T-helper 2 cell (primary cell): ENCODE results near the gene CDH23.
A peak's percentile ranks its signal among the peaks of the same experiment; 100 is the strongest.

Experiments
- DNase-seq, 5 experiments: peaks; one replicate each; pipeline versions ENCODE4 v3.0.0 to v3.0.0-alpha.2; 2012 to 2022

CDH23 gene

GRCh38 chr10:71392791-71393781 lies 3.6 kb upstream of the CDH23 start:
- no peak for DNase-seq

DNA sequence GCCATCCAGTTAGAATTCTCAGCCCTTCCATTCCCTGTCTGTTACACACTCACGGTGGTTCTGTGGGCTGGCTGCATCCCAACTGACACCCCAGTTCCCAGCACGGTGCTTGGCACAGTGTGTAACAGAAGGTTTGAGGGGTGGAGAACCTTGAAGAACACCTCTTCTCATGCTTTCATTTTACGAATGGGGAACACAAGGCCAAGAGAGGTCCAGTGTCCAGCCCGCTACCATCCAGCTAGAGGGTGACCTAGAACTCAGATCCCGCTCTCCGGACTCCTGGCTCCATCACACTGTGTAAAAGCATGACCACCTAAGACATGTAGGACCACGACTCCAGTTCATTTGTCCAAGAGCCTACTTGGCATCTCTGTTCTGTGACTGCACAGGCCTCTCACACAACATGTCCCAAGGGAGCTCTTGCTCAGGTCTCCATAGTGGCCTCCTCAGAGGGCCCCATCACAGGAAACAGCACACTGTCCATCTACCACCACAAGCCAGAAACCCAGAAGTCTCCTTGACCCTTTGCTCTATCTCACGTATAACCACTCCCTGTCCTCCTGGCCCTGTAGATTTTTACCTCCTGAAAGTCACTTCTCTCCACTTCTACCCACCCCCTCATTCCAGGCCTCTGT lies 2.8 kb upstream of the CDH23 start:
- DNase-seq: no peak

- no peak for DNase-seq
Observed at GRCh38 chr10:71394926-71395562, 1.7 kb upstream of the CDH23 start.

DNA sequence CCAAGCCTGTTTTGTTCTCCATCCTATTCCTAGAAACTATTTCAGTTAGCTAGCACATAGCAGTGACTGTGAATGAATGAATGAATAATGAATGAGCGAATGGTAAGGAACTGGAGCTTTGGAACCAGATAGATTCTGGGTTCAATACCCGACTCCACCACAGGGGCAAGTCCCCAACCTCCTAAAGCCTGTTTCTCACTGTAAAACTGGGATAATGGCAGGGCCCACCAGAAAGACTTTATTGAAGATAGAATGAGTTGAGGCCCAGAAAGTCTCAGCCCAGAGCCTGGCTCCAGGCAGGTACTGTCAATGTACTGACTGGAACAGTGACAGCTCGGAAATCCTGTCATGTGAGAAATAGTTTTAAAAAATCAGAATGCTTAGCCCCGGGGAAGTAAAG lies 1.1 kb upstream of the CDH23 start:
- no peak for DNase-seq

DNA sequence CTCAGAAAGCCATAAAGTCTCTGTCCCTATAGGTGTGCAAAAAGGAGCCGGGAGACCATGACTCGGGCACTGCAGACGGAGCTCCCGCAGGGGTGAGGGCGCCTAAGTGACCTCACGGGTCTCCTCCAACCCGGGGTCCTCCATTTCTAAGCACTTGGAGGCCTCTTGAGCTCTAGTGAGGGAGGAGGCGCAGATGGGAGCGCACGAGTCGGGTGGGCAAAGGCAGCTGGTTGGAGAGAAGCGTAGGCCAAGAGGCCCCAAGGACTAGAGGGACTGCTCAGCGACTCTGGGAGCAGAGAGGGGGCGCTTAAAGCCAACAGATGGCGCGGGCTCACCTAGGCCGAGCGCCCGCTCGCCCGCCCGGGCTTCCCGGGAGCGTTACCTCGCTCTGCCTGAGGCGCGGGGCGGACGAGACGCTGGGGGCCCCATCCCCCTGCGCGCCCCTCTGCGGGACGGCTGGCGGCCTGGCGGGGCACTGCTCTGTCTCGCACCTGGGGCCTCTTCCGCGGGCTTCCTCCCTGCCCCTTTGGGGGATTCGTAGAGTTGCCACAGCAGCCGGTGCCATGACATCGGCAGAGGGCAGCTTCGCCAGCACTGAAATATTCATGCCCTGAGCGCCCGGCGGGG lies 523 bp upstream of the CDH23 start:
- DNase-seq: peak in 2 of 5 experiments; percentile 18 to 29

- no peak for DNase-seq
Observed at GRCh38 chr10:71397296-71398212, 834 bp downstream of the CDH23 start.

DNA sequence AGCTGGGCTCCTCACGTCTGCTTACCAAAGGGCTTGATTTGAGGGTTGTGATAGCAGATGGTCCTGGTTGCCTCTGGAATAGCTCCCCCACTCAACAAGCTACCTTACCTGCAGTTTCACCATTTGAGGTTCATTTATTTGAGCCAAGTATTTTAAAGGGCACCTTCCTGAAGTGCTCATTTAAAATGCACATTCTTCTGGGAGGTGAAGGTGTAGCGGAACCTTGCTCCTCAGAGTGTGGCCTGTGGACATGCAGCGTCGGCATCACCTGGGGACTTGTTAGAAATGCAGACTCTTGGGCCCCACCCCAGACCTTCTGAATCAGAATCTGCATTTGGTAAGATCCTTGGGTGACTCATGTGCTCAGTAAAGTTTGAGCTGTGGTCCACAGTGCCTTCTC lies 2.3 kb downstream of the CDH23 start:
- DNase-seq: no peak

GRCh38 chr10:71399946-71400345 lies 3.2 kb downstream of the CDH23 start:
- no peak for DNase-seq

DNA sequence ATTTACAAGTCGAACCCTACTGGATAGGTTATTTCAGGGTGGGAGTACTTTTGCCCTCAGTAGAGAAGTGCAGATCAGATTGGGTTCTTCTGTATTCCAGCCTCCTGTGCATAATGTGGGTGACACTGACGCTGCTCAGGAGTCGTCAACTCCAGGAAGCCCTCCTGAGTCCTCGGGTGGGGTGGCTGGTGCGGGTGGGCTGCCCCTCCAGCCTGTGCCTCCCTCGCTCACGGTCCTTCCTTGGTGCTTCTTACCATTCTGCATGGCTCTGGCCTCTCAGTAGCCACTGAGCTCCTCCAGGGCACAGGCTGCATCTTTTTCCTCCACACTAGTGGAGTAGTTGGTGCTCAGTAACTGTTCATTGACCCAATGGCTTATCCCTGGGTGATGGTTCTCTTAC lies 4.3 kb downstream of the CDH23 start:
- DNase-seq: no peak

- no peak for DNase-seq
Observed at GRCh38 chr10:71402005-71402404, 5.3 kb downstream of the CDH23 start.

DNA sequence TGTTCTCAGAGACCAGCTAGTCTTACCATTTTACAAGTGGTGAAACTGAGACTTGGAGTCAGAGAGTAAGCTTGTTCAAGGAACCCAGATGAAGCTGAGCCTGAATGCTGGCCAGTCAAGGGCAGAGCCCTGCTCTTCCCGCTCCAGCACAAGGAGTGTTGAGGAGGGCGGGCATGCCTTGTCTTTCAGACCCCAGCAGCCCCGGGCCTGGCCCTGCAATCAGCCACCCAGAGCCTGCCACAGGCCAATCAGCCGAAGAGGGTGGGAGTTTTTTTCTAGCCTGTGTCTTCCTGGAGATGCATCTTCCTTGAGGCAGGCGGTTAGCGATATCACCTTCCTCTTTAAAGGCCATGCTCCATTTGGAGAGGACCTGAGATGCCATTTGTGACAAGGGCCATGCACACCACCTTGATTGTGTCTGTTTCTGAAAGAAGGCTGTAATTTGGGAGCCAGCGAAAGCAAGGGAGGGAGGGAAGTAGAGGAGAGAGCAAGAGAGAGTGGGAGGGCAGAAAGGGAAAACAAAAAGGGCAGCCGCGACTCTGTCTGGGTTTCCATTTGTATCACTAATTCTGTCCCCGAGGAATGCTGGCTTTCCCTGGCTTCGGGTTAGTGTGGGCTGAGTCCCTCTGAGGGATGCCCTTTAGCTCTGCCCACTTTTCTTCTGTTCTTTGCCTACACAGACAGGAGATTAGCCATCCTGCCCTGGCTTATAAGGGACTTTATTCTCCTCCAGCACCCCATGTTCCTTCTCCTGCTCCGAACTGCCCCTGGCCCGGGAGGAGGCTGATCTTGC lies 8.0 kb downstream of the CDH23 start:
- DNase-seq: no peak

- DNase-seq: no peak
Observed at GRCh38 chr10:71406878-71407277, 10.2 kb downstream of the CDH23 start.

- no peak for DNase-seq
Observed at GRCh38 chr10:71408436-71409225, 11.9 kb downstream of the CDH23 start.

- DNase-seq: no peak
Observed at GRCh38 chr10:71409516-71410104, 12.9 kb downstream of the CDH23 start.

GRCh38 chr10:71413581-71413980 lies 16.9 kb downstream of the CDH23 start:
- no peak for DNase-seq

- DNase-seq: no peak
Observed at GRCh38 chr10:71414359-71414758, 17.6 kb downstream of the CDH23 start.

DNA sequence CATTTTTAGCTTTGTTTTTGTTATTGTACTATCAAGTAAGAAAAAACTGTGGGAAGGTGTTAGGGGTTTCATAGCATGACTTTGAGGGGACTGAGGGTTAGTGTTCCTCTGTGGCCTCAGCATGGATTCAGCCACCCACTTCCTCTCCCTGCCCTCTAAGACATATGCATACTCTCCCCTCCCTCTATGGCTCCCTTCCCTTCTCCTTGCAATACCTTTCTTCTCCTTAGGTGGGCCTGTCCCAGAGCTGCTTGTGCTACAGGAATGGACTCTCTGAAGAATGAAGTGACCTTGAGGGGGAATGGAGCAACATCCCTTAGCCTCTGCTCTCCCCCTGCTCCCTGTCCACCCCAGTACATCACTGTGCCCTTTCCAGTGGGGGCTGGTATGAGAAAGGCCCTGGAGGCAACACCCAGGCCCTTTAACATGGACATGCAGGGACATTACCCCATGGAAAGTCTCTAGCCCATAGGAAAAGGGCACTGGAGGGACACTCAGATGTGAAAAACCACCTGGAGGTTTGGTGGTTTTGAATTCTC lies 22.4 kb downstream of the CDH23 start:
- no peak for DNase-seq

DNA sequence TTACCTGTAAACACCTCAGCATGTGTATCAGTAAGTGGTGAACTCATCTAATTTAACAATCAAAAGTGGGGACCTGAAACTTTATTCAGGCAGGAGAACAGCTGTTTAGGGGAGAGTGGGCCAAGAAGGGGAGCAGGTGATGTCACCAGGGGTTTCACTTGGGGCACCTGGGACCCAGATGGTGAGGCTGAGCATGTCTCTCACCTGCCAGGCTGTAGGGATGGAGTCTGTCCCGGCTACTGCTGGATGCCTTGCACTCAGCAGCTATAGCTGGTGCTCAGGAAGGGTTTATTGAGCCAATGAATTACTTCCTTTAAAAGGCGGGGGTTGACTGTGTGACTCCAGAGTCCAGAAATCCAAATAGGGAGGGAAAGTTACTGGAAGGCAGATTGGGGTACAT lies 23.0 kb downstream of the CDH23 start:
- no peak for DNase-seq

GRCh38 chr10:71421075-71421434 lies 24.3 kb downstream of the CDH23 start:
- no peak for DNase-seq

- DNase-seq: no peak
Observed at GRCh38 chr10:71423250-71423649, 26.5 kb downstream of the CDH23 start.
